PC-3 (cell line): ENCODE measurements around the gene PVALEF.

Source experiments
- EZH2 ChIP-seq: fragments of 300-600 bp; sonication (generic); IDR thresholded peaks from one replicate; pipeline ENCODE4 v1.6.1; 2017; ENCODE audit warnings: antibody characterized with exemption, mild to moderate bottlenecking, low read length; ENCODE audit not compliant: unreplicated experiment
- EZH2phosphoT487 ChIP-seq: fragments of 300-600 bp; sonication (generic); IDR thresholded peaks from 2 replicates; pipeline ENCODE4 v1.6.1; 2018; ENCODE audit warnings: mild to moderate bottlenecking, antibody characterized with exemption, low read length, borderline replicate concordance
- TF ChIP-seq, protein P1 (sequence below): fragments of 300-600 bp; sonication (generic); conservative IDR thresholded peaks from 2 replicates; pipeline ENCODE4 v1.5.1; 2017; ENCODE audit warnings: antibody characterized with exemption, low read depth, mild to moderate bottlenecking, low read length

- TF ChIP-seq, protein P1, sequence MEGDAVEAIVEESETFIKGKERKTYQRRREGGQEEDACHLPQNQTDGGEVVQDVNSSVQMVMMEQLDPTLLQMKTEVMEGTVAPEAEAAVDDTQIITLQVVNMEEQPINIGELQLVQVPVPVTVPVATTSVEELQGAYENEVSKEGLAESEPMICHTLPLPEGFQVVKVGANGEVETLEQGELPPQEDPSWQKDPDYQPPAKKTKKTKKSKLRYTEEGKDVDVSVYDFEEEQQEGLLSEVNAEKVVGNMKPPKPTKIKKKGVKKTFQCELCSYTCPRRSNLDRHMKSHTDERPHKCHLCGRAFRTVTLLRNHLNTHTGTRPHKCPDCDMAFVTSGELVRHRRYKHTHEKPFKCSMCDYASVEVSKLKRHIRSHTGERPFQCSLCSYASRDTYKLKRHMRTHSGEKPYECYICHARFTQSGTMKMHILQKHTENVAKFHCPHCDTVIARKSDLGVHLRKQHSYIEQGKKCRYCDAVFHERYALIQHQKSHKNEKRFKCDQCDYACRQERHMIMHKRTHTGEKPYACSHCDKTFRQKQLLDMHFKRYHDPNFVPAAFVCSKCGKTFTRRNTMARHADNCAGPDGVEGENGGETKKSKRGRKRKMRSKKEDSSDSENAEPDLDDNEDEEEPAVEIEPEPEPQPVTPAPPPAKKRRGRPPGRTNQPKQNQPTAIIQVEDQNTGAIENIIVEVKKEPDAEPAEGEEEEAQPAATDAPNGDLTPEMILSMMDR = no peak
- TF ChIP-seq EZH2 = no peak
- no peak for TF ChIP-seq EZH2phosphoT487
Observed at GRCh38 chr17:81208651-81209050, 43.3 kb downstream of the PVALEF start.
